ENCODE results near the gene FCN1.

DNA sequence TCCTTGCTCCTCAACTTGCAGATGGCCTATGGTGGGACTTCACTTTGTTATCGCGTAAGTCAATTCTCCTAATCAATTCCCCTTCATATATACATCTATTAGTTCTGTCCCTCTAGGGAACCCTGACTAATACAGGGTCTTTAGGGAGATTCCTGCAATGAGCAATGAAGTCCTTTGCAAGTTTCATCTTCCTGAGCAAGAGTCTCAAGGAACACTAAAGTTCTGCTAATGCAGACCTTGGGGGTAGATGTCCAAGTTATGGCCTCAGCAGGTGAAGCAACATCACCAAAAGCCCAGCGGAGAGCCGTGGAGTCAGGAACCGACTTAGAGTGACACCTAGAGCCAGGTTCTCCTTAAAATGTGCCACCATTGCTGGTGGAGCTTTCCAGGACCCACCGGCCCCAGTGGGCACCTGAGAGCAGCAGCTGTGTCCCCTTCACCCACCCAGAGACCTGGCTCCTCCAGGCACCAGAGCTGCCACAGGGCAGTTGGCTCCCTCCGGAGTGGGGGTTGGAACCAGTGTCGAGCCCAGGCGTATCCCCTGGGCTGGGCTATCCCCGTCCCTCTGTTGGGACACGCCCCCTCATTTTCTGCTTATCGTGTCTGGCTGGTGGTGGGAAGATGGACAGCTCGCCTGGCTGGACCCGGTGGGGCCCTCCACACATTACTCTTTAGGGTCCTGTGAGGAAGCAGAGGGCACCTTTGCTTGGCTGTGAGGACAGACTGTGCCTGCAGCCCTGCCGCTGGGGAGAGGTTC is 10.9 kb upstream of the FCN1 start:
- no peak for TF ChIP-seq CSDC2 (CRISPR knock-in tag; IDR thresholded peaks at IDR 0.05)
- no peak for TF ChIP-seq BACH2 (CRISPR knock-in tag; IDR thresholded peaks at IDR 0.05; ENCODE audit: borderline replicate concordance)
- TF ChIP-seq, protein P1, sequence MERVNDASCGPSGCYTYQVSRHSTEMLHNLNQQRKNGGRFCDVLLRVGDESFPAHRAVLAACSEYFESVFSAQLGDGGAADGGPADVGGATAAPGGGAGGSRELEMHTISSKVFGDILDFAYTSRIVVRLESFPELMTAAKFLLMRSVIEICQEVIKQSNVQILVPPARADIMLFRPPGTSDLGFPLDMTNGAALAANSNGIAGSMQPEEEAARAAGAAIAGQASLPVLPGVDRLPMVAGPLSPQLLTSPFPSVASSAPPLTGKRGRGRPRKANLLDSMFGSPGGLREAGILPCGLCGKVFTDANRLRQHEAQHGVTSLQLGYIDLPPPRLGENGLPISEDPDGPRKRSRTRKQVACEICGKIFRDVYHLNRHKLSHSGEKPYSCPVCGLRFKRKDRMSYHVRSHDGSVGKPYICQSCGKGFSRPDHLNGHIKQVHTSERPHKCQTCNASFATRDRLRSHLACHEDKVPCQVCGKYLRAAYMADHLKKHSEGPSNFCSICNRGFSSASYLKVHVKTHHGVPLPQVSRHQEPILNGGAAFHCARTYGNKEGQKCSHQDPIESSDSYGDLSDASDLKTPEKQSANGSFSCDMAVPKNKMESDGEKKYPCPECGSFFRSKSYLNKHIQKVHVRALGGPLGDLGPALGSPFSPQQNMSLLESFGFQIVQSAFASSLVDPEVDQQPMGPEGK (CRISPR knock-in tag; IDR thresholded peaks at IDR 0.05; ENCODE audit: borderline replicate concordance) = no peak
- no peak for TF ChIP-seq ESRRG (CRISPR knock-in tag; IDR thresholded peaks at IDR 0.05)
- TF ChIP-seq ZC3H10 (CRISPR knock-in tag; IDR thresholded peaks at IDR 0.05) = no peak
- TF ChIP-seq ZFP30 (CRISPR knock-in tag; IDR thresholded peaks at IDR 0.05) = no peak
- TF ChIP-seq ZFP3 (CRISPR knock-in tag; IDR thresholded peaks at IDR 0.05) = no peak
- no peak for TF ChIP-seq TOX (CRISPR knock-in tag; IDR thresholded peaks at IDR 0.05; ENCODE audit: borderline replicate concordance)
- no peak for TF ChIP-seq RARB (CRISPR knock-in tag; IDR thresholded peaks at IDR 0.05)
- TF ChIP-seq, protein P2, sequence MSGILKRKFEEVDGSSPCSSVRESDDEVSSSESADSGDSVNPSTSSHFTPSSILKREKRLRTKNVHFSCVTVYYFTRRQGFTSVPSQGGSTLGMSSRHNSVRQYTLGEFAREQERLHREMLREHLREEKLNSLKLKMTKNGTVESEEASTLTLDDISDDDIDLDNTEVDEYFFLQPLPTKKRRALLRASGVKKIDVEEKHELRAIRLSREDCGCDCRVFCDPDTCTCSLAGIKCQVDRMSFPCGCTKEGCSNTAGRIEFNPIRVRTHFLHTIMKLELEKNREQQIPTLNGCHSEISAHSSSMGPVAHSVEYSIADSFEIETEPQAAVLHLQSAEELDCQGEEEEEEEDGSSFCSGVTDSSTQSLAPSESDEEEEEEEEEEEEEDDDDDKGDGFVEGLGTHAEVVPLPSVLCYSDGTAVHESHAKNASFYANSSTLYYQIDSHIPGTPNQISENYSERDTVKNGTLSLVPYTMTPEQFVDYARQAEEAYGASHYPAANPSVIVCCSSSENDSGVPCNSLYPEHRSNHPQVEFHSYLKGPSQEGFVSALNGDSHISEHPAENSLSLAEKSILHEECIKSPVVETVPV (CRISPR knock-in tag; IDR thresholded peaks at IDR 0.05) = no peak
- TF ChIP-seq ZNF565 (CRISPR knock-in tag; conservative IDR thresholded peaks at IDR 0.05; ENCODE audit: low read depth) = no peak
- no peak for TF ChIP-seq PPARA (CRISPR knock-in tag; IDR thresholded peaks at IDR 0.05; ENCODE audit: borderline replicate concordance)
- TF ChIP-seq ARNTL (CRISPR knock-in tag; IDR thresholded peaks at IDR 0.05; ENCODE audit: borderline replicate concordance, low read depth) = no peak
- TF ChIP-seq, protein P3, sequence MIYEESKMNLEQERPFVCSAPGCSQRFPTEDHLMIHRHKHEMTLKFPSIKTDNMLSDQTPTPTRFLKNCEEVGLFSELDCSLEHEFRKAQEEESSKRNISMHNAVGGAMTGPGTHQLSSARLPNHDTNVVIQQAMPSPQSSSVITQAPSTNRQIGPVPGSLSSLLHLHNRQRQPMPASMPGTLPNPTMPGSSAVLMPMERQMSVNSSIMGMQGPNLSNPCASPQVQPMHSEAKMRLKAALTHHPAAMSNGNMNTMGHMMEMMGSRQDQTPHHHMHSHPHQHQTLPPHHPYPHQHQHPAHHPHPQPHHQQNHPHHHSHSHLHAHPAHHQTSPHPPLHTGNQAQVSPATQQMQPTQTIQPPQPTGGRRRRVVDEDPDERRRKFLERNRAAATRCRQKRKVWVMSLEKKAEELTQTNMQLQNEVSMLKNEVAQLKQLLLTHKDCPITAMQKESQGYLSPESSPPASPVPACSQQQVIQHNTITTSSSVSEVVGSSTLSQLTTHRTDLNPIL (CRISPR knock-in tag; IDR thresholded peaks at IDR 0.05; ENCODE audit: low read depth) = no peak

Measured in SK-N-SH treated with all-trans-retinoic acid at 6 μM for 48 hours (cell line).